Panc1 (cell line): ENCODE data around the gene ZNF512B.

Experiments
- CTCF ChIP-seq: fragments of 450-650 bp; IDR thresholded peaks from 2 replicates; pipeline ENCODE4 v1.5.1; 2017; ENCODE audit warnings: mild to moderate bottlenecking
- POLR2AphosphoS5 ChIP-seq: IDR thresholded peaks from 2 replicates; pipeline ENCODE4 v1.6.1; 2012; ENCODE audit warnings: mild to moderate bottlenecking, low read depth, low read length, moderate library complexity
- REST ChIP-seq, 2 experiments: IDR thresholded peaks; 2 replicates each; pipeline ENCODE4 v1.6.1; 2011 to 2012; ENCODE audit warnings: low read depth in 2 of 2, control low read depth in 1 of 2, low read length in 1 of 2, mild to moderate bottlenecking in 1 of 2, moderate library complexity in 1 of 2; ENCODE audit not compliant: insufficient read depth in 1 of 2
- SIN3A ChIP-seq: IDR thresholded peaks from 2 replicates; pipeline ENCODE4 v1.6.1; 2012; ENCODE audit warnings: low read depth, mild to moderate bottlenecking, low read length, moderate library complexity, borderline replicate concordance; ENCODE audit not compliant: insufficient read depth

- TF ChIP-seq CTCF (no peak), POLR2AphosphoS5 (no peak), REST (IDR thresholded peaks at IDR 0.05; ENCODE audit: insufficient read depth in 1 of 2, low read depth in 2 of 2, low read length in 1 of 2) (no peak), SIN3A (no peak)
These were observed 49.5 kb downstream of the ZNF512B start for GRCh38 chr20:63920226-63920625.
